ENCODE results near the gene DDX50. TPM values are rescaled to one million over a fixed set of nuclear protein-coding genes. Genes with fewer than 3 reads are reported as not detected.

Gene DDX50
- total and polyA plus RNA-seq, 2 experiments from 2014 or later, result 43.6 to 49.0 TPM

DNA sequence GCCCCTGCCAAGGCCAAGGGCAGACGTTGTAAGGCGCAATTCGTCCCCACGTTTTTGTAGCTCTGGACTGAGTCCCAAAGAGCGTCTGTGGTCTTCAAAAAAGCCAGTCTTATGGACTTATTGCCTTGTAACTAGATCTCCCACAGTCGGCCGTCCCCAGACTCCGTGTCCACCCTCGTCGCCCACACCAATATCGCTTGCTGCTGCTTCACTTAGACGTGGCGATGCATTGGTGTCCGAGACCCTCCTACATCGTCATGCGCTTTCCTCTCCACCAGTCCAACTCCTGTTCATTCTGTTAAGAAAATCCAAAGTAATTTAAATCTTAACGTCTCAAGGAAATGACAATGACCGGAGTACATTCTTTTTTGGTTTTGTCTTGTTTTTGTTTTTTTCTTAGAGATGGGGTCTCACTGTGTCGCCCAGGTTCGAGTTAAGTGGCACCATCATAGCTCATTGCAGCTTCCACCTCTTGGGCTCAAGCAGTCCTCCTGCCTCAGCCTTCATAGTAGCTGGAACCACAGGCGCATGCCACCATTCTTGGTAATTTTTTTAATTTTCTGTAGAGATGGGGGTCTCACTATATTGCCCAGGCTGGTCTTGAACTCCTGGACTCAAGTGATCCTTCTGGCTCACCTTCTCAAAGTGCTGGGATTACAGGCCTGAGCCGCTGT is 88.3 kb downstream of the DDX50 start:
- Histone ChIP-seq H3K9me3 (ENCODE audit: low read depth) (no peaks in the 10 kb centered on the region), H3K79me2 (ENCODE audit: insufficient read depth) (peaks cover 70% of the 10 kb centered on the region), H3K27ac (peak overlapping the region; percentile 73), H3K27me3 (replicated peaks; ENCODE audit: insufficient read depth) (no peaks in the 10 kb centered on the region), H4K20me1 (ENCODE audit: insufficient read depth) (no peaks in the 10 kb centered on the region), H3K4me3 (peak overlapping the region; percentile 96), H3K4me2 (ENCODE audit: unreplicated experiment) (peak overlapping the region; percentile 87), H3K4me1 (ENCODE audit: insufficient read depth) (peaks cover 42% of the 10 kb centered on the region), H3K9me2 (ENCODE audit: insufficient read depth) (no peaks in the 10 kb centered on the region), H3K36me3 (ENCODE audit: low read depth) (peaks cover 13% of the 10 kb centered on the region), H3K9ac (peak overlapping the region; percentile 93), H2AFZ (peak overlapping the region; percentile 79), H3F3A (ENCODE audit: insufficient read depth) (peaks cover 58% of the 10 kb centered on the region)
- in situ Hi-C loops (cut with MboI), result loop anchor here (25.0 kb wide), 1 partner anchor 423 kb away; the partner anchor contains the start of gene TACR2
- 13 to 15% methylated on average over 22 of the region's 22 CpGs for WGBS, 2 experiments (ENCODE audit: low coverage in 1 of 2, low lambda C conversion rate in 2 of 2, missing lambda C conversion rate in 2 of 2)
- DNase-seq, result peak; percentile 61
- TF ChIP-seq EZH2phosphoT487 (IDR thresholded peaks at IDR 0.05; ENCODE audit: insufficient read depth, low read depth), result no peak
- no peak for TF ChIP-seq EZH2 (IDR thresholded peaks at IDR 0.05; ENCODE audit: insufficient read depth, poor library complexity, severe bottlenecking)

- H3K9me2 ChIP-seq (ENCODE audit: insufficient read depth), result no peaks in the 10 kb centered on the region
- 0 to 5% methylated on average over 2 of the region's 2 CpGs for WGBS, 2 experiments (ENCODE audit: low coverage in 1 of 2, low lambda C conversion rate in 2 of 2, missing lambda C conversion rate in 2 of 2)
- H4K20me1 ChIP-seq (ENCODE audit: insufficient read depth), result no peaks in the 10 kb centered on the region
- no peak overlapping the region for H2AFZ ChIP-seq
- H3K27ac ChIP-seq, result peak overlapping the region; percentile 94
- peaks cover 28% of the 10 kb centered on the region for H3F3A ChIP-seq (ENCODE audit: insufficient read depth)
- H3K9me3 ChIP-seq (ENCODE audit: low read depth), result no peaks in the 10 kb centered on the region
- H3K36me3 ChIP-seq (ENCODE audit: low read depth), result no peaks in the 10 kb centered on the region
- TF ChIP-seq EZH2phosphoT487 (IDR thresholded peaks at IDR 0.05; ENCODE audit: insufficient read depth, low read depth) (no peak), EZH2 (IDR thresholded peaks at IDR 0.05; ENCODE audit: insufficient read depth, poor library complexity, severe bottlenecking) (no peak)
- H3K27me3 ChIP-seq (replicated peaks; ENCODE audit: insufficient read depth), result no peaks in the 10 kb centered on the region
- in situ Hi-C loops (cut with MboI), result loop anchor here (25.0 kb wide), 1 partner anchor 419 kb away; the partner anchor contains the start of gene TACR2
- H3K4me2 ChIP-seq (ENCODE audit: unreplicated experiment), result peak overlapping the region; percentile 71
- peak overlapping the region; percentile 80 for H3K9ac ChIP-seq
- H3K4me1 ChIP-seq (ENCODE audit: insufficient read depth), result peaks cover 51% of the 10 kb centered on the region
- H3K79me2 ChIP-seq (ENCODE audit: insufficient read depth), result peaks cover 94% of the 10 kb centered on the region
- DNase-seq, result peak; percentile 95
- peak overlapping the region; percentile 44 for H3K4me3 ChIP-seq
These were observed 91.7 kb downstream of the DDX50 start for GRCh38 chr10:68992636-68993440.

Small RNAs within 50 kb of the gene (small RNA-seq; reads per million reads assigned to genes)
- gene RNU6-571P (ENCODE audit: low read depth, low replicate concordance), result not detected

Other genes starting within 250 kb of the DDX50 start
- 32.4 and 37.9 TPM in 2 replicates for gene CCAR1, start 180.1 kb upstream of the DDX50 start, total RNA-seq (2014; rRNA removed; shearing (Covaris generic))
- 53.0 and 53.2 TPM in 2 replicates for gene CCAR1, start 180.1 kb upstream of the DDX50 start, polyA plus RNA-seq (2016; fragmentation: Nextera tagmentation; extraction: Ambion mirVana)
- gene STOX1, start 73.8 kb upstream of the DDX50 start, total RNA-seq (2014; rRNA removed; shearing (Covaris generic)), result 0.25 TPM in 1 of 2 replicates, not detected in the other
- gene STOX1, start 73.8 kb upstream of the DDX50 start, polyA plus RNA-seq (2016; fragmentation: Nextera tagmentation; extraction: Ambion mirVana), result not detected in 2 replicates
- 68.2 and 77.8 TPM in 2 replicates for gene DDX21, start 54.9 kb downstream of the DDX50 start, total RNA-seq (2014; rRNA removed; shearing (Covaris generic))
- gene DDX21, start 54.9 kb downstream of the DDX50 start, polyA plus RNA-seq (2016; fragmentation: Nextera tagmentation; extraction: Ambion mirVana), result 24.1 and 24.7 TPM in 2 replicates
- 56.5 and 58.3 TPM in 2 replicates for gene KIFBP, start 87.5 kb downstream of the DDX50 start, total RNA-seq (2014; rRNA removed; shearing (Covaris generic))
- 53.9 and 54.0 TPM in 2 replicates for gene KIFBP, start 87.5 kb downstream of the DDX50 start, polyA plus RNA-seq (2016; fragmentation: Nextera tagmentation; extraction: Ambion mirVana)
- 108 and 136 TPM in 2 replicates for gene SRGN, start 186.8 kb downstream of the DDX50 start, total RNA-seq (2014; rRNA removed; shearing (Covaris generic))
- 89.9 and 90.0 TPM in 2 replicates for gene SRGN, start 186.8 kb downstream of the DDX50 start, polyA plus RNA-seq (2016; fragmentation: Nextera tagmentation; extraction: Ambion mirVana)
- gene VPS26A, start 222.9 kb downstream of the DDX50 start, total RNA-seq (2014; rRNA removed; shearing (Covaris generic)), result 24.4 and 25.3 TPM in 2 replicates
- gene VPS26A, start 222.9 kb downstream of the DDX50 start, polyA plus RNA-seq (2016; fragmentation: Nextera tagmentation; extraction: Ambion mirVana), result 79.4 and 82.0 TPM in 2 replicates